GM12878 (cell line): Measurements from ENCODE around the gene NDUFS6. TPM values are rescaled to one million over a fixed set of nuclear protein-coding genes. Genes with fewer than 3 reads are reported as not detected.

Experiments used
- CEBPZ ChIP-seq: fragments of 150-350 bp; IDR thresholded peaks from 2 replicates; pipeline ENCODE4 v1.6.1; 2016; ENCODE audit warnings: low read depth, low read length
- CREB1 ChIP-seq: IDR thresholded peaks from 2 replicates; pipeline ENCODE4 v1.6.1; 2012; ENCODE audit warnings: low read depth, mild to moderate bottlenecking, inconsistent platforms
- ESRRA ChIP-seq: IDR thresholded peaks from 2 replicates; pipeline ENCODE4 v1.6.1; 2012; ENCODE audit warnings: mild to moderate bottlenecking, low read length, improper control_type of control experiment
- GATAD2B ChIP-seq: fragments of 450-650 bp; conservative IDR thresholded peaks from 2 replicates; pipeline ENCODE4 v1.6.1; 2017; ENCODE audit warnings: low read depth, mild to moderate bottlenecking, moderate library complexity
- HDGF ChIP-seq: fragments of 450-650 bp; IDR thresholded peaks from 2 replicates; pipeline ENCODE4 v1.6.1; 2016; ENCODE audit warnings: antibody characterized with exemption
- JUNB ChIP-seq: IDR thresholded peaks from 2 replicates; pipeline ENCODE4 v1.6.1; 2016; ENCODE audit warnings: antibody characterized with exemption, mild to moderate bottlenecking
- KDM1A ChIP-seq: fragments of 200-600 bp; sonication (generic); IDR thresholded peaks from 2 replicates; pipeline ENCODE4 v1.6.1; 2016; ENCODE audit warnings: borderline replicate concordance
- MTA3 ChIP-seq: IDR thresholded peaks from 2 replicates; pipeline ENCODE4 v1.6.1; 2012; ENCODE audit warnings: low read length, inconsistent platforms, borderline replicate concordance
- NFIC ChIP-seq: IDR thresholded peaks from 2 replicates; pipeline ENCODE4 v1.6.1; 2012; ENCODE audit warnings: low read depth, mild to moderate bottlenecking, inconsistent platforms, low read length, moderate library complexity
- REST ChIP-seq: IDR thresholded peaks from 2 replicates; pipeline ENCODE4 v1.6.1; 2012; ENCODE audit warnings: mild to moderate bottlenecking, low read depth, low read length
- ZBED1 ChIP-seq: IDR thresholded peaks from 2 replicates; pipeline ENCODE4 v1.6.1; 2016; ENCODE audit warnings: borderline replicate concordance
- ZNF217 ChIP-seq: fragments of 450-650 bp; IDR thresholded peaks from 2 replicates; pipeline ENCODE4 v1.6.1; 2017; ENCODE audit warnings: antibody characterized with exemption, mild to moderate bottlenecking
- polyA plus RNA-seq, 11 experiments: library from polyadenylated mRNA; depleted of rRNA in 4 of 11; unstranded in 6 of 11; stranded (reverse) in 5 of 11; fragments of >200 nt; fragmentation: Nextera tagmentation in 4 of 11; fragmentation: Illumina TruSeq in 1 of 11; extraction: Ambion mirVana in 4 of 11; extraction: Trizol in 1 of 11; gene quantifications; 1 replicate in 1 of 11; 2 replicates in 10 of 11; pipeline versions ENCODE4 v1.2.1 to v1.2.3, GENCODE V29; 2011 to 2016; ENCODE audit warnings: inconsistent platforms in 2 of 11, missing spikeins in 2 of 11, low read depth in 1 of 11
- total RNA-seq, 4 experiments: library from RNA; depleted of rRNA in 3 of 4; stranded (reverse); fragments of >200 nt in 3 of 4; fragmentation: Illumina TruSeq in 1 of 4; extraction: Trizol in 1 of 4; gene quantifications; 2 replicates each; pipeline versions ENCODE4 v1.2.1 to v1.2.3, GENCODE V29; 2013 to 2021
- TF ChIP-seq, protein P1 (sequence below): fragments of 450-650 bp; IDR thresholded peaks from 2 replicates; pipeline ENCODE4 v1.6.1; 2017; ENCODE audit warnings: antibody characterized with exemption, mild to moderate bottlenecking, moderate library complexity
- TF ChIP-seq, protein P2 (sequence below): IDR thresholded peaks from 2 replicates; pipeline ENCODE4 v1.6.1; 2012; ENCODE audit warnings: improper control_type of control experiment, low read depth, low read length; ENCODE audit not compliant: insufficient replicate concordance

Gene NDUFS6
- total and polyA plus RNA-seq, 10 of the 15 experiments (the other 5 are each of a cell fraction or from before 2014, with no cell fraction given): 20.7 to 213 (median 58.3) TPM

DNA sequence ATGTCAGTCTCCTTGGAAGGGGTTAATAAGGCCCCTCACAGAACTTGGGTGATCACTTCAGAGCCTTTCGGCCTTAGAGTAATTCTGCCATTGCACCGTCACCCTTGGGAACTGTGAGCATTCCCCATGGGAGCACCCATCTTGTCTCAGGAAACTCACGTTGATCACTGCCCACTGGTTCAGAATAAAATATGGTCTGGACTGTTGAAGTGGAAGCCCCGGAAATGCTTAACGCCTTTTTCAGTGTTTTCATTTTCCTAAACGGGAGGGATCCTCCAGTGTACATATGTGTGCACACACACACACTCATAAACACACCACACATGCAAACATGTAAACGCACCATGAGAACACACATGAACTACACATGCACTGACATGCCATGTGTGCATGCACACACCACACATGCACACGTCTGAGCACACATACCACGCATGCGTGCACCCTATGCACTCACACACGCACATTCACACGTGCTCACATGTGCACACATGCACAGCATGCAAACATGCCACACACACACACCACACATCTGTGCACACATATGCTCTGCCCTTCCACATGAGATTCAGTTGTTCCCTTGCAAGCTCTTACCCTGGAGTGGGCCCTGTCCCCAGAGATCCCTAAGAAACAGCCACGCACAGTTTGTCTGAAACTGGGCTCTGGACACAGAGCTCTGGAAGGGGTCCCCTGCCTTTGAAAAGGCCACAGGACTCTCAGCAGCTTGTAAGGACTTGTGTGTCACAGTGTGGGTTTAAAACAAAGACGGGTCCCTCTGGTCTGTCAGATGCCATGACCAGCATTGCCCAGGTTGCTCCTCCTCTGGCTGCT is 18.6 kb upstream of the NDUFS6 start (continued):
- TF ChIP-seq, protein P1, sequence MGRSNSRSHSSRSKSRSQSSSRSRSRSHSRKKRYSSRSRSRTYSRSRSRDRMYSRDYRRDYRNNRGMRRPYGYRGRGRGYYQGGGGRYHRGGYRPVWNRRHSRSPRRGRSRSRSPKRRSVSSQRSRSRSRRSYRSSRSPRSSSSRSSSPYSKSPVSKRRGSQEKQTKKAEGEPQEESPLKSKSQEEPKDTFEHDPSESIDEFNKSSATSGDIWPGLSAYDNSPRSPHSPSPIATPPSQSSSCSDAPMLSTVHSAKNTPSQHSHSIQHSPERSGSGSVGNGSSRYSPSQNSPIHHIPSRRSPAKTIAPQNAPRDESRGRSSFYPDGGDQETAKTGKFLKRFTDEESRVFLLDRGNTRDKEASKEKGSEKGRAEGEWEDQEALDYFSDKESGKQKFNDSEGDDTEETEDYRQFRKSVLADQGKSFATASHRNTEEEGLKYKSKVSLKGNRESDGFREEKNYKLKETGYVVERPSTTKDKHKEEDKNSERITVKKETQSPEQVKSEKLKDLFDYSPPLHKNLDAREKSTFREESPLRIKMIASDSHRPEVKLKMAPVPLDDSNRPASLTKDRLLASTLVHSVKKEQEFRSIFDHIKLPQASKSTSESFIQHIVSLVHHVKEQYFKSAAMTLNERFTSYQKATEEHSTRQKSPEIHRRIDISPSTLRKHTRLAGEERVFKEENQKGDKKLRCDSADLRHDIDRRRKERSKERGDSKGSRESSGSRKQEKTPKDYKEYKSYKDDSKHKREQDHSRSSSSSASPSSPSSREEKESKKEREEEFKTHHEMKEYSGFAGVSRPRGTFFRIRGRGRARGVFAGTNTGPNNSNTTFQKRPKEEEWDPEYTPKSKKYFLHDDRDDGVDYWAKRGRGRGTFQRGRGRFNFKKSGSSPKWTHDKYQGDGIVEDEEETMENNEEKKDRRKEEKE: no peak
- TF ChIP-seq CEBPZ (no peak), HDGF (peak; percentile 84), CREB1 (no peak), ZBED1 (no peak), MTA3 (no peak), KDM1A (no peak), JUNB (no peak), ESRRA (no peak), ZNF217 (no peak), REST (no peak), NFIC (no peak), GATAD2B (peak; percentile 66; the same call in 1 of the 2 replicates)
- TF ChIP-seq, protein P2, sequence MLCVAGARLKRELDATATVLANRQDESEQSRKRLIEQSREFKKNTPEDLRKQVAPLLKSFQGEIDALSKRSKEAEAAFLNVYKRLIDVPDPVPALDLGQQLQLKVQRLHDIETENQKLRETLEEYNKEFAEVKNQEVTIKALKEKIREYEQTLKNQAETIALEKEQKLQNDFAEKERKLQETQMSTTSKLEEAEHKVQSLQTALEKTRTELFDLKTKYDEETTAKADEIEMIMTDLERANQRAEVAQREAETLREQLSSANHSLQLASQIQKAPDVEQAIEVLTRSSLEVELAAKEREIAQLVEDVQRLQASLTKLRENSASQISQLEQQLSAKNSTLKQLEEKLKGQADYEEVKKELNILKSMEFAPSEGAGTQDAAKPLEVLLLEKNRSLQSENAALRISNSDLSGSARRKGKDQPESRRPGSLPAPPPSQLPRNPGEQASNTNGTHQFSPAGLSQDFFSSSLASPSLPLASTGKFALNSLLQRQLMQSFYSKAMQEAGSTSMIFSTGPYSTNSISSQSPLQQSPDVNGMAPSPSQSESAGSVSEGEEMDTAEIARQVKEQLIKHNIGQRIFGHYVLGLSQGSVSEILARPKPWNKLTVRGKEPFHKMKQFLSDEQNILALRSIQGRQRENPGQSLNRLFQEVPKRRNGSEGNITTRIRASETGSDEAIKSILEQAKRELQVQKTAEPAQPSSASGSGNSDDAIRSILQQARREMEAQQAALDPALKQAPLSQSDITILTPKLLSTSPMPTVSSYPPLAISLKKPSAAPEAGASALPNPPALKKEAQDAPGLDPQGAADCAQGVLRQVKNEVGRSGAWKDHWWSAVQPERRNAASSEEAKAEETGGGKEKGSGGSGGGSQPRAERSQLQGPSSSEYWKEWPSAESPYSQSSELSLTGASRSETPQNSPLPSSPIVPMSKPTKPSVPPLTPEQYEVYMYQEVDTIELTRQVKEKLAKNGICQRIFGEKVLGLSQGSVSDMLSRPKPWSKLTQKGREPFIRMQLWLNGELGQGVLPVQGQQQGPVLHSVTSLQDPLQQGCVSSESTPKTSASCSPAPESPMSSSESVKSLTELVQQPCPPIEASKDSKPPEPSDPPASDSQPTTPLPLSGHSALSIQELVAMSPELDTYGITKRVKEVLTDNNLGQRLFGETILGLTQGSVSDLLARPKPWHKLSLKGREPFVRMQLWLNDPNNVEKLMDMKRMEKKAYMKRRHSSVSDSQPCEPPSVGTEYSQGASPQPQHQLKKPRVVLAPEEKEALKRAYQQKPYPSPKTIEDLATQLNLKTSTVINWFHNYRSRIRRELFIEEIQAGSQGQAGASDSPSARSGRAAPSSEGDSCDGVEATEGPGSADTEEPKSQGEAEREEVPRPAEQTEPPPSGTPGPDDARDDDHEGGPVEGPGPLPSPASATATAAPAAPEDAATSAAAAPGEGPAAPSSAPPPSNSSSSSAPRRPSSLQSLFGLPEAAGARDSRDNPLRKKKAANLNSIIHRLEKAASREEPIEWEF: no peak
